HG02678 (cell line): Measurements from ENCODE around the gene MANSC4.

ENCODE experiments used
- ATAC-seq: cut with Tn5 transposase; IDR thresholded peaks from one replicate; pipeline ENCODE4 v1.9.1; 2021; ENCODE audit warnings: mild to moderate bottlenecking, moderate library complexity; ENCODE audit not compliant: unreplicated experiment

Gene MANSC4

DNA sequence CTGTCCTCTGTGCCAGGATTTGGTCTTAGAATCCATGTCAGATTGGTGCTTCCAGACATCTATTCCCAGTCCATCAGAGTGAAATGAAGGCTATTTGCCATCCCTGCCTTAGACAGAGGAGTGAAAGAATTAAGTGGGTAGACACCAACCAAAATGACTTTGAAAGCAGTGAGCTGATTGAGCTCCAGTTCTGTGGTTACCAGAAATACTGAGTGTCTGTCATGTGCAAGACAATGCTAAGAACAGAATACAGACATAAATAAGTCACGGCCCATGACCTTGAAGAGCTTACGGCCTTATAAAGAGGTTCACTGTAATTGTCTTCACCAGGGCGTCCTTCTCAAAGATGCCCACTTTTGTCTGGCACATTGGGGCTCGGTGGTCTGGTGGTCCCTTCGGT lies 21.6 kb upstream of the MANSC4 start:
- no peak for ATAC-seq

DNA sequence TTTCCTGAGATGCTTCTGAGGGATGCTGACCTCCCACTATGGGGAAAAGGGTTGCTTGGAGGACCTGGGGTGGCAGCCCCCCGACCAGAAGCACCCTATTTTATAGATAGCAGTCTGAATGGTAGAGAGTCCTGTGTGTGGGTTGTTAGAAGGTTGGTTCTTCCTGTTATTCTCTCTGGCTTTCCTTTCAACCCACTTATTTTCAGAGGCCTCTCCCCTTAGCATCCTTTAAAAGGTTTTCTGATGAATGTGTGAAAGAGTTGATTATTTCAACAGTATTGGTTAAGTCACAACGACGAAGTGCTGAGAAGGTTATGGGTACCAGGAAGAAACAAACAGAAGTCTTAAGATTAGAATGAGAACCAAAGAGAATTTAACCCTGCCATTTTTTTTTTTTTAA lies 20.8 kb upstream of the MANSC4 start:
- ATAC-seq, result no peak

DNA sequence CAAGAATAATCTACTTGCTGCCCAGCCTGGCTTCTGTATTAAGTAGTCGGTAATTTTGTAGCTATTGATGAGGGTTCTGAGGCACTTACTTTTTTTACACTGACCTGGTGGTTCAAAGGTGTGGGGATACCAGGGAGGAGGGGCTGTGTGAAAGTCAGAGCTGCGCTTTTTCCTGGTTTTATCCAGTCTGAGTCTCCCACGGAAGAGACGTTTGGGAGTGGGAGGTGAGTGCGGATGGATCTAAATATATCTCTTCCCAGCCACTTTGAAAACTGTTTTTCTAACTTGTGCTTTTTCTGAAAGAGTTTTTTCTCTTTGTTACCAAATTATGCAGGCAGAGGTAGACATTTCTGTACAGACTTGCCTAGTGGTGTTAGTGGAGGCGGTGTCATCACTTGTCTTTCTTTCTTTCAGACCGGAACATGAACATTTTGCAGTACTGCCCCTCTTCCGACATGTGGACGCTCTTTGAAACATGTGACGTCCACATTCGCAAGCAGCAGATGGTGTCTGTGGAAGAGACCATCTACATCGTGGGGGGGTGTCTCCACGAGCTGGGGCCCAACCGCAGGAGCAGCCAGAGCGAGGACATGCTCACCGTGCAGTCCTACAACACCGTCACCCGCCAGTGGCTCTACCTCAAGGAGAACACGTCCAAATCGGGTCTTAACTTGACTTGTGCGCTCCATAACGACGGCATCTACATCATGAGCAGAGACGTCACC lies 17.4 kb upstream of the MANSC4 start:
- no peak for ATAC-seq

DNA sequence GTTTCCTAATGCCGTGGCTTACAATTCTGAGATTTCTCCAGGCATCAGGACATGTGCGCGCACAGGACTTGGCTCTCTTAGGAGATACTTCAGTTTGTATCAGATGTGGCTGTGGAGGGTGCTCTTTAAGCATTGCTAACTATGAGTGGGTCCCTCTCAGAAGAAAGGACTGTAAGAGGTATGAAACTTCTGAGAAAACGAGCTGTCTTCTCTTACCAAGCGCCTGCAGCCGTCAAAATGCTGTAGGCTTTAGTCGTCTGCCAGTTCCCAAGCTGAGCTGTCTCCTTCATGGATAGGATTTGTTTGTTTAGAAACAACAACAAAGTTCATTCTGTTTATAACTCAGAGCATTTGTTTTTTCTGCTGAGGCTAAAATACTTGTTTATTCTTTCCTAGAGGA lies 16.1 kb upstream of the MANSC4 start:
- no peak for ATAC-seq

DNA sequence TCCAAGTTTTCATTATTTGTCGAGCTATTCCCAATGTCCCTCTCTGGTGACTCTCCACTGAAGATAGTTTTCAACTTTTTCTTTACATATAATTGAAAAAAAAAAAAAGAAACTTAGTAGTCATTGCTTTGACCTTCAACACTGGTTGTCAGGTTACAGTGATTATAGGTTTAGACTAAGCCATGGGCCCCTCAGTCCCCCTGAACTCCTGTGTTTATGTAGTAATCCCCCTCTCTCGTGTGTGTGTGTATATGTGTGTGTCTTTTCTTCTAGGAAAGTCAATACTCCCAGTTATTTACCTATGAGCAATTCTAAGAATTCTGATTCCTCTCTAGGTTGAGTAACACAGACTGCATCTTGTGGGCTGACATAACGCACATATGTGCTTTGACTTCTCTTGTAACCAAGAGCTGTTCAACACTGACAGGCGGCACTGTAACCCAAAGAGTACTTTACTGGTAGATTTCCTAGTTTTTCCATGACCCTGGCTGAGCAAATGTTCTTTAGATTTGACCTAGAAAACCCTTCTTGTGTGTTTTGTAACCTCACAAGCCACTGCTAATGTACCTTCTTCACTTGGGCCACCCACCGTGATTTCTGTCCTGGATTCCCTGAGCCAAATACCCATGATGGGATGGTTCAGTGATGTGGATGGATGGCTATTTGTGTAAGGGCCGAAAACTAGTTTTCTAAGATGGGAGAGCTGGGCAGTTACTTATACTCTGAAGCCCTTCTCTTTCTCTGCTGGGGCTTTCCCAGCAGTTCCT lies 15.0 kb upstream of the MANSC4 start:
- no peak for ATAC-seq

DNA sequence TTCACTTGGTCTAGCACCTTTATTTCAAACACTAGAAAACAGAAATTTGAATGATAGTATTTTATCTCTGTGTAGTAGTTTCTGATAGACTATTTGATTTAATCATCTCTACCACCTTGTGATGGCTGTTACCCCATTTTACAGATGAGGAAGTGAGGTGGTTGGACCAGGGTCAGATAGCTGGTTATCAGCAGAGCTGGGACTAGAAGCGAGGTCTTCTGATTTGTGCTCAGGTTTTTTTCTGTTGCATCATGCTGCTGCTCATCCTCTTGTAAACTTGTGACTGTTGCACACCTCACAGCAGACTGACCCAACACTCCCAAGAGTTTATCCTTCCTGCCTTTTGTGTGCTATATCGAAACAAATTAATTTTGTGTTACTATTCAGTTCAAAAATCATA lies 10.1 kb upstream of the MANSC4 start:
- ATAC-seq, result no peak

DNA sequence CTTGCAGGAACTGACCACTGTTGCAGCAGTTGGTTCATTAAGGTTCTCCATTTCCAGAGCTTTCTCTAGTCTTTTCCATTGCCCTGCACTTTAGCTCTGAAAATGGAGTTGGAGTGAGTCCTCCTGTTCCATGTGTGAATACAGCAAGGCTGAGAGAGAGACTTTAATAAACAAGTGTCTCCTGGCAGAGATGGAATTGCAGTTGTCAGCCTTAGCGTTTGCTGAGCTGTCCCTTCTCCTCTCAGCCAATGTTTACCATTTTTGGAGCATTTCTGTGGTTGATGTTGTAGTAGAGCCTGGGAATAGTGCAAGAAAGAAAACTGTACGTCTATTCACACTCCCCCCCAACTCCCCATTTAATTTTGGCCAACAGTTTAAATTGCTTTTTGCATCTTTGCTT lies 7.5 kb upstream of the MANSC4 start:
- no peak for ATAC-seq

DNA sequence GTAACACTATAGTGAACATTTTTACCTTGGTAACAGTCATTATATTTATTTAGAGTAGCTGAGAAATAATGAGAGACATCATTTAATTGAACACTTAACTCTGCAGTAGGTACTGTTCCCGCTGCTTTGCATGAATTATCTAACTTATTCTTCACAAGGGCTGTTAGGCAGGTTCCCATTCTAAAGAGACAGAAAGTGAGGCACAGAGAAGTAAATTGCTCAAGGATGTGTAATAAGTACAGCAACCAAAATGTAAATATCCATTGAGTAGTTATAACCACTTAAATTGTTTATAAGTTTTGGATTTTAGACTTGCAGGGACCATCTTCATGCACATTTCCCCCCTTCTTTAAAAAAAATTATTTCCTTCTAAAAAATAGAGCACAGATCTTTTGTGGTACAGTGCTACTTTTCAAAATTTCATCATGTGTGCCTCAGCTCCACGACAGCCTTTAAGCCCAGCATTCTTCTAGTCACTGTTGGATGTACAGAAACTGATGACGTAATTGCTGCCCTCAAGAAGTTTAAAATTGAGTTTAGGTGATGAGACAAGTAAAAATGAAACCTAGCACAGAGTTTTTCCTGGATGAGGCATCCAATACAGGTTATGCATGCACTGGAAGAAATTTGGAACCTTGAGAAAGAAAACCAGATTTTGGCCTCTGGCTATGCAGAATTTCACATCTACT lies 6.0 kb upstream of the MANSC4 start:
- no peak for ATAC-seq

DNA sequence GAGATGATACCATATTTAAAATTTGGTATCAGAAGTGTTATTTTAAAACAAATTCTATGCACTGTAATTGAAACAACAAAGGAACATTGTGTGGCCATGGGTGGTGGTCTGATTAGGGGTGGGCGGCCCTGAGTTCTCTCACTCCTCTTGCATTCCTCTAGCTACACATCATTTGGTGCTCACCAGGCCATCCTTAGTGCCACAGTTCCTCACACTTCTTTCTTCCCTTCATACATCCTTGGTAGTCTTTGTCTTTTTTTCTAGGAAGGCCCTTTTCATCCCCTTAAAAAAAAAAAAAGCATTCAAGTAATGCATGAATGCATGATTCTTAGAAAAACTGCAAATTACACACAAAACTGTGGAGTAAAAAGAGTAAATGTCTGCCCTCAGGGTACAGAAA lies 2.4 kb upstream of the MANSC4 start:
- no peak for ATAC-seq

DNA sequence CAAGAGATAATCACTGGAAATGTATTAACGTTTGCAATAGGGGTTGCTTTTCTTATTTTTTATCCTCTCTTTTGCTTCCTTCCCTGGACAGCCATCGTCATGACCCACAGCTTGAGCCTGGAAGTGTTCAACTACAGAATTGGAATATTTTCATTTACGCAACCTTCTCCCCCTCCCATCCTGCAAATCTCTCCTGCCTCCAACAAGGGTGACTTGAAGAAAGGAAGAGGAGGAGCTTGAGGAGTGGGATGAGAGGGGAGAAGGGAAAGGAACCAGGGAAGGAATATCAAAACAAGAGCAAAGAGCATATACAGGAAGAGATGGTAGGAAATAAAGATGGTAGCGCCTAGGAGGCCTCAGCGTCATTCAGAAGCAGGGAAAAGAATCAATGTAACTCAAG lies 1.6 kb upstream of the MANSC4 start:
- no peak for ATAC-seq

DNA sequence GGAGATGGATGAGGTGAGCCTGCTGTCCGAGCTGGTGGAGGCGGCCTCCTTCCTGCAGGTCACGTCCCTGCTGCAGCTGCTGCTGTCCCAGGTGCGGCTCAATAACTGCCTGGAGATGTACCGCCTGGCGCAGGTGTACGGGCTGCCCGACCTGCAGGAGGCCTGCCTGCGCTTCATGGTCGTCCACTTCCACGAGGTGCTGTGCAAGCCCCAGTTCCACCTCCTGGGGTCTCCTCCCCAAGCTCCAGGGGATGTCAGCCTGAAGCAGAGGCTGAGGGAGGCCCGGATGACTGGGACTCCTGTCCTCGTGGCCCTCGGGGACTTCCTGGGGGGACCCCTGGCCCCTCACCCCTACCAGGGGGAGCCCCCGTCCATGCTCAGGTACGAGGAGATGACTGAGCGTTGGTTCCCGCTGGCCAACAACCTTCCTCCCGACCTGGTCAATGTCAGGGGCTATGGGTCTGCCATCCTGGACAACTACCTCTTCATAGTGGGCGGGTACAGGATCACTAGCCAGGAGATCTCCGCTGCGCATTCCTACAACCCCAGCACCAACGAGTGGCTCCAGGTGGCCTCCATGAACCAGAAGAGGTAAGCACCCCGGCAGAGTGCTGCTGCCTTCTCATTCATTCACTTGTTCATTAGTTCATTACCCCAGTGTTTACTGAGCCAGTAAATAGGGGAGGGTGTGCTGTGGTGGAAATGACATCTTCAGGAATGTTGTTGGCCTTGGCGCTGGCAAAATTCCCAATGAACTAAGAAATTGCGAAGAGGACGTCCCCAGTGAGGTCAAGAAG lies 774 bp upstream of the MANSC4 start:
- peak; percentile 27 for ATAC-seq

DNA sequence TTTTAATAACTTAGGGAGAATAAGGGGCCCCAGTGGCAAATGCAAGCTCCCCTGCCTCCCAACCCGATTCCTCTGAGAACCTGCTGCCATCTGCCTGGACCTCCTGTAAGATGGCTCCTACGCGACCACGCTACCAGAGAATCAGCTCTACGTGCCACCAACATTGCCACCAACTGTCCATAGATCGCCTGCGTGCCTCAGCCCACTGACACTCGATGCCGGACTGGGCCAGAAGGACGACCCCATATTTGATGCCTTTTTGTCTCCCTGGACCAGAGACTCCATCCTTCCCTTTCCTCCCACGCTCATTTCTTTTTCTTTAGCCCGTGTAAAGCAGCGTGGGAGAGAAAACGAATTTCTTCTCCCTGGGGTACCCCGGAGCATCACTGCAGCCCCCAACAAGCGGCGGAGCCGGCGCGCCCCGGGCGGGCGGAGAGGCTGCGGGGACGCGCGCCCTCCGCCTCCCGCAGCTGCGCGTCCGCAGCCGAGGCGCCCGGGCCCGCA lies 568 bp downstream of the MANSC4 start:
- ATAC-seq, result peak; percentile 23

DNA sequence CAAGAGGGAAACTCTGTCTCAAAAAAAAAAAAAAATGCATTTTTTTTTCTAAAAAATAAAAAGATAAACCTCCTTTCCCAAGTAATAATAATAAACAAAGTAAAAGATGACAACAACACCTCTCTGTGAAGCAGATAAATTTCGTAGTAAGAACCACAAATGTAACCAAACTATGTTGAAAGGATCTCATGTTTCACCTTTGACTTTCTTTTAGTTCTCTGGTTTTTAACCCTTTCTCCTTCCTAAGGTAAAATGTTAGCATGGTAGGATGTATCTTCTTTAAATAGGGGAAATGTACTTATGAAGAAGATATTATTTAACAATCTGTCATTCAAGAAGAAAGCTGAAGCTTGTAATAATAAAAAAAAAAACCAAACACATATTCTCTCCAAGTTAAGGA lies 1.8 kb downstream of the MANSC4 start:
- no peak for ATAC-seq

DNA sequence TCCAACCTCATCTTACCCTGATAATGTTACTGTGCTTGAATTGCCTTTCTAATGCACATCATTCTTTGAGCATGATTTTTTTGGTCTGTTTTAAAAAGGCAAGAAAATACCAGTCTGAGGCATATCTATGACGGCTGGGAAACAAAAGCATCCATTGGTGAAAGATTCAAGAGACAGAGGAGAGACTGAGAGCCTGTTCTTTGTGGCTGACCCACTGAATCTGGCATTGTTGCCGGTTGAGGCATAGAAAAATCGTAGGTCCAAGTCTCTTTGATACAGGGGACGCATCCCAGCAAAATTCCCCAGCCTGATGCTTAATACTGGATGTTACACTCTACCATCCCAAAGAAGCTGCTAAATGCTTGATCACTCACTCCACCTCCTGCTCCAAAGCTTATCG lies 2.9 kb downstream of the MANSC4 start:
- ATAC-seq, result no peak

DNA sequence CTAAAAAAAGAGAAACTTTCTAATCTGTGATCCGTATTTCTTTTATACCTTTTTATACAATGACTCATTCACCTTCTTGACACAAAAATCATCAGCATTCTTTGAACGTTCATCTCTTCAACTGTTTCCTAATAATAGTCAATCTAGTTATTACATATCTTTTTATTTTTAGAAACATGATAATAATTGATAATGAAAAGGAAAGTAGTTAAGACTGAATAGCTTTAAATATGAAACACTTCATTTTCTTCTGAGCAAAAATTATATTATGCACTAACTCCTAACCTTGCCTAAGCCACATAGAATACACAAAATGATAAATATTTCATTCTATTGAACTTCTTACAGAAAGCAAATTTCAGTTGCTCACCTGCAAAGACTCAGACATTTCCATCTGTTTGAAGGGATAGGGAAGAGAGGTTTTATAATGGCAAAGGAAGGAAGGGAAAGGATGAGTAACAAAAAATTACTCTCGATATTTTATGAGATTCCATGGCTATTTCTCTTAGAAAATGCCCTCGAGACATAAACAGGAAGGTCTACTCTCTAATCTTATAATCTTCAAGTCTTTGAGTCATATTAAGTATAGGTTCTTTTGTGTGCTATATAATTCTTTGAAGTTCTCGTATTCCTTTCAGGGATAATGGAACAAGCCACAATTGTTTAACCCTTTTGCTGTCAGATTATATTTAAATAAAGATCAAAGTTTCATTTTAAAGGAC lies 7.5 kb downstream of the MANSC4 start:
- no peak for ATAC-seq

DNA sequence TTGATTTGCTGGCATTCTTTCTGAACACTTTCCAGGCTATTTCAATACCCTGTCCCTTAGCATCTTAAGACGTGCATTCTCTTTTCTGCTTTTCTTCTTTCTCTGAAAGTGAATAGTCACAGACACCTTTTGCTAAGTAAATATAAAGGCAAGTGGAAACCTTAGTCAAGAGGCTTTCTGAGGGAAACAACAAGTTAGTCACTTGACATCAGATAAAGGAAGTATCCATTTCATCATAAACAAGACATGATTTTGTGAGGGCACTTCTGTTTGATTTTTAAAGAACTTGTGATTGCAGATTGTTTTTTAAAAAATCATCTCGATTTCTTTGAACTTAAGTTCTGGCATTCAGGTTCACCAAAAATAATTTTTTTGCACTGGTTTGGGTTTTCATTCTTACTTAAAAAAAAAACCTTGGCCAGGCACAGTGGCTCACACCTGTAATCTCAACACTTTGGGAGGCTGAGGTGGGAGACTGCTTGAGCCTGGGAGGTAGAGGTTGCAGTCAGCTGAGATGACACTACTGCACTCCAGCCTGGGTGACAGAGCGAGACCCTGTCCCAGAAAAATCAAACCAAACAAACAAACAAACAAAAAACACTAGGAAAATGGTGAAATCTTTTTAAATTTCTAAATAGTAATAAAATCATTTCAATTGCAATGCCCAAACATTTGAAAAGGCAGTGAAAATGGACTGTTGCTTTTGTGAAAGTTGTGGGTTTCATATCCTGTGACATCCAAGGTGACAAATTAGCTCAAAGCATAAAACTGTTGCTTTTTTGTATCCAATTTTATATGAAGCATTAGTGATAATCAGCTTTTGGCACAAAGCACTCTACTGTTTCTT lies 8.3 kb downstream of the MANSC4 start:
- no peak for ATAC-seq

DNA sequence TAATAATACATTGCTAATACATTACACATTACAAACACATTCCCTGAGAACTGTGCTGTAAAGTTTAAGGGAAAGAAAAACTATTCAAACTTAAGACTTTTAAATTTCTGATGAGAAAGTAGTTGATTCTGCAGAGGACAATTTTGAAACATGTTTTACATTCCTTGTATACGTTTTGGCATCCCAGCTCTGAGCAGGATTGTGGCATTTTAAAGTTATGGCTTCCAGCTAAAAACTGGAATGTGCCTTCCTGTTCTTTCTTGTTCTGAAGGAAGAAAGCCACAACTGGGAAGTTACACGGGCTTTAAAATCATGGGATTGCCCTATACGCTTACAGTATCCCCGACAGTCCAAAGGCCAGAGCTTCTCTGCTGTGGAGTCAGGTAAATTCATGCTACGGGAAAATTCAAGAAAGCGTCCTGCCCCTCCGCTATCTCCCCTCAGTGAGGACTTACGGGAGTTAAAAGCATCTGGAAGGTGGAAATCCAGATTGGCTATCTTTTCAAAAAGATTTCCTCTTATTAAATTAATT lies 10.8 kb downstream of the MANSC4 start:
- no peak for ATAC-seq

DNA sequence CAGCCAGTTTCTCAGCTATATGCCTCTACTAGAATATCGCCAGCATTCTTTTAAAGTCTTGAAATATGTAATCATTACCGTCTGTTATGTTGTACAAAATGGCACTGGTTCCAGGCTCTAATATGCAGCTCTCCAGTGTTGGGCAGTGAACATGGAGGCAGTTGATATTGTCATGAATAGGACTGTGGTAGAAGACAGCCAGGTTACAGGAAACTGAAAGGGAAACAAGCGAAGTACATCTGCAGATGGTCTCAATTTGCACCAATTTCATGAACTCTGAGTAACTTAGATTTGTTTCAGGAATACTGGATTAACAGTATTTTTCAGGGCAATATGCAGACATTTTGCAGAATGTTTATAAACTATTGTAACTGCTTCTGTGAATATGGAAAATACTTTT lies 13.4 kb downstream of the MANSC4 start:
- ATAC-seq, result peak; percentile 66

DNA sequence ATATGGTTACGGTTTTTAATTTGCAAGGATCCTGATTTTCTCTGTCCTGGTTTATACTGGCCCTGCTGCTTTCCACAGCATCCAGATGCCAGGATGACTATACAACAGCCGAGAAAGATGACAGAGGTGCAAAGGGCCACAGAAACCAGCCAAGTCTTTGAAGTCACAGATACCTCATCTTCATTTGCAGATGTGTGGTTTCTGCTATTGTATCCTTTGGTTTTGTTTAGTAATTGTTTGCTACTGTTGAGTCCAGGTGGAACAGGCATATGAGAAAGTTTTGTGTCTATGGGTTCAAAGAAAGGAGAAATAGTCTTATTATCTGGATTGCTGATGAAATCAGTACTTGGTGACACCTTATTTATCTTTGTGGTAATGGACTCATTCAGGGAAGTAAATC lies 17.3 kb downstream of the MANSC4 start:
- no peak for ATAC-seq
